ENCODE results near the gene NOS1AP.

- TF ChIP-seq CTCF (IDR thresholded peaks at IDR 0.05) (no peak), ZNF138 (CRISPR knock-in tag; conservative IDR thresholded peaks at IDR 0.05) (no peak), ATF1 (CRISPR knock-in tag; IDR thresholded peaks at IDR 0.05) (no peak), TEAD4 (CRISPR knock-in tag; IDR thresholded peaks at IDR 0.05) (no peak), SP1 (CRISPR knock-in tag; conservative IDR thresholded peaks at IDR 0.05) (no peak), FOXP1 (CRISPR knock-in tag; IDR thresholded peaks at IDR 0.05; ENCODE audit: borderline replicate concordance) (no peak), USF1 (CRISPR knock-in tag; IDR thresholded peaks at IDR 0.05) (no peak), ZNF121 (CRISPR knock-in tag; IDR thresholded peaks at IDR 0.05) (no peak), NR2C2 (CRISPR knock-in tag; IDR thresholded peaks at IDR 0.05) (no peak), SOX15 (CRISPR knock-in tag; IDR thresholded peaks at IDR 0.05) (no peak)
These were observed 143.9 kb downstream of the NOS1AP start for GRCh38 chr1:162213281-162213912.

All from WTC11 (cell line).